K562 (cell line): ENCODE measurements around the gene RALA. TPM values are rescaled to one million over a fixed set of nuclear protein-coding genes. Genes with fewer than 3 reads are reported as not detected.

Source experiments
- ATAC-seq: fragments of 200-7000 bp; cut with Tn5 transposase; 3 replicates; pipeline ENCODE4 v1.9.1; 2020; ENCODE audit warnings: moderate library complexity
- BruUV-seq: library from RNA; stranded (reverse); fragments of 400-500 nt; replicated peaks from 2 replicates; lab custom pipeline; 2021; lab: Mats Ljungman, UMichigan
- CTCF ChIA-PET: fragments of 300-600 bp; formaldehyde crosslinking; extraction: SDS; loops from one replicate; lab custom pipeline; 2021; ENCODE audit warnings: low intra/inter-chr PET ratio; lab: Yijun Ruan, JAX
- POLR2A ChIA-PET: fragments of 300-600, 350-650 bp; sonication (Branson Sonifier 250); formaldehyde crosslinking; extraction: SDS; loops from one replicate; lab custom pipeline; 2021; ENCODE audit warnings: antibody characterized with exemption, inconsistent platforms; lab: Yijun Ruan, JAX
- DNase-seq, 4 experiments: peaks; one replicate each; pipeline versions ENCODE4 v3.0.0 to v3.0.0-alpha.2; 2011 to 2018; ENCODE audit warnings: low spot score in 3 of 4, mixed read lengths in 3 of 4; ENCODE audit errors: extremely low read depth in 1 of 4
- FAIRE-seq: peaks from 2 replicates; lab custom pipeline; 2011; peaks lifted over from hg19 to GRCh38; lab: Jason Lieb, UNC
- H2AFZ ChIP-seq: 2 replicates; pipeline ENCODE4 v1.6.0; 2011; ENCODE audit warnings: low read depth, low read length, control low read depth, inconsistent platforms
- H3K27ac ChIP-seq: fragments of 200-600 bp; 3 replicates; pipeline ENCODE4 v1.8.0; 2011; ENCODE audit warnings: low read depth, mild to moderate bottlenecking, control low read depth, inconsistent platforms, low read length, moderate library complexity, mixed read lengths; ENCODE audit errors: extremely low read depth
- H3K27me3 ChIP-seq, 2 experiments: fragments of 300-600 bp in 1 of 2; 2 replicates in 1 of 2; 3 replicates in 1 of 2; pipeline versions ENCODE4 v1.6.0 to v1.8.0; 2011; ENCODE audit warnings: inconsistent platforms in 2 of 2, low read length in 2 of 2, mild to moderate bottlenecking in 1 of 2, mixed read lengths in 1 of 2, moderate library complexity in 1 of 2; ENCODE audit not compliant: control insufficient read depth in 2 of 2, insufficient read depth in 2 of 2
- H3K36me3 ChIP-seq: fragments of 300-600 bp; 3 replicates; pipeline ENCODE4 v1.8.0; 2011; ENCODE audit warnings: mild to moderate bottlenecking, low read length, inconsistent platforms; ENCODE audit not compliant: control insufficient read depth, insufficient read depth
- H3K4me1 ChIP-seq, 2 experiments: fragments of 200-600 bp in 1 of 2; replicated peaks in 1 of 2; 2 replicates in 1 of 2; 3 replicates in 1 of 2; pipeline versions ENCODE4 v1.5.1 to v1.8.0; 2011; ENCODE audit warnings: inconsistent platforms in 2 of 2, low read length in 2 of 2, mild to moderate bottlenecking in 1 of 2, mixed read lengths in 1 of 2, moderate library complexity in 1 of 2; ENCODE audit not compliant: control insufficient read depth in 2 of 2, insufficient read depth in 2 of 2
- H3K4me2 ChIP-seq: 2 replicates; pipeline ENCODE4 v1.6.1; 2011; ENCODE audit warnings: low read length, control low read depth, inconsistent platforms, mixed read lengths; ENCODE audit not compliant: insufficient read depth
- H3K4me3 ChIP-seq: fragments of 200-600 bp; sonication (generic), shearing (Covaris generic); 2 replicates; pipeline ENCODE4 v1.5.1; 2016; ENCODE audit warnings: control low read depth, inconsistent platforms
- H3K79me2 ChIP-seq: fragments of 200-600 bp; 3 replicates; pipeline ENCODE4 v1.8.0; 2011; ENCODE audit warnings: low read length, inconsistent platforms; ENCODE audit not compliant: control insufficient read depth, insufficient read depth
- H3K9ac ChIP-seq, 2 experiments: 2 replicates each; pipeline versions ENCODE4 v1.6.0 to v1.6.1; 2011; ENCODE audit warnings: low read depth in 2 of 2, low read length in 2 of 2, control low read depth in 1 of 2, inconsistent platforms in 1 of 2, mild to moderate bottlenecking in 1 of 2, mixed read lengths in 1 of 2; ENCODE audit not compliant: insufficient read depth in 1 of 2
- H3K9me1 ChIP-seq: one replicate; pipeline ENCODE4 v1.6.0; 2011; ENCODE audit warnings: inconsistent platforms, mild to moderate bottlenecking, low read length, moderate library complexity; ENCODE audit not compliant: control insufficient read depth, insufficient read depth
- H3K9me3 ChIP-seq: replicated peaks from 2 replicates; pipeline ENCODE4 v1.5.1; 2011; ENCODE audit warnings: low read depth, low read length, inconsistent platforms; ENCODE audit not compliant: control insufficient read depth, insufficient read depth
- H4K20me1 ChIP-seq: replicated peaks from 2 replicates; pipeline ENCODE4 v1.6.1; 2011; ENCODE audit warnings: low read length, inconsistent platforms, mixed read lengths; ENCODE audit not compliant: control insufficient read depth, insufficient read depth
- EWSR1 ChIP-seq: fragments of 450-650 bp; IDR thresholded peaks from 2 replicates; pipeline ENCODE4 v1.6.1; 2018; ENCODE audit warnings: borderline replicate concordance, mild to moderate bottlenecking, low read depth, moderate library complexity; ENCODE audit not compliant: partially characterized antibody
- FOXP4 ChIP-seq: sonication (generic); formaldehyde crosslinking; IDR thresholded peaks from 2 replicates; pipeline ENCODE4 v1.8.0; 2022; ENCODE audit warnings: mild to moderate bottlenecking, missing genetic modification reagents, borderline replicate concordance
- RBM25 ChIP-seq: fragments of 200-400 bp; formaldehyde crosslinking; IDR thresholded peaks from 2 replicates; pipeline ENCODE4 v1.6.1; 2018; ENCODE audit warnings: low read length, low read depth, moderate library complexity; ENCODE audit not compliant: severe bottlenecking
- SLC30A9 ChIP-seq: fragments of 250-450 bp; sonication (Bioruptor Pico); IDR thresholded peaks from 2 replicates; pipeline ENCODE4 v1.8.0; 2022; ENCODE audit warnings: mild to moderate bottlenecking, moderate library complexity
- SMARCA5 ChIP-seq: fragments of 450-650 bp; IDR thresholded peaks from 2 replicates; pipeline ENCODE4 v1.6.1; 2016
- THRA ChIP-seq: fragments of 450-650 bp; IDR thresholded peaks from 2 replicates; pipeline ENCODE4 v1.6.1; 2017; ENCODE audit warnings: mild to moderate bottlenecking, moderate library complexity
- ZBTB9 ChIP-seq: fragments of 450-650 bp; formaldehyde crosslinking; IDR thresholded peaks from 2 replicates; pipeline ENCODE4 v1.4.0; 2020; ENCODE audit warnings: mild to moderate bottlenecking, moderate library complexity
- ZNF280B ChIP-seq: fragments of 250-450 bp; sonication (Bioruptor Pico); IDR thresholded peaks from 2 replicates; pipeline ENCODE4 v1.5.1; 2021; ENCODE audit warnings: mild to moderate bottlenecking
- WGBS: fragments of 100-300 bp; shearing (Covaris generic); methylation state at CpG from one replicate; pipeline ENCODE4 v1.1.6; 2016; ENCODE audit warnings: low coverage, mixed read lengths; ENCODE audit not compliant: insufficient coverage; ENCODE audit errors: missing lambda C conversion rate; 5-methylcytosine and 5-hydroxymethylcytosine counted together
- in situ Hi-C: fragments of 300-500 bp; cut with MboI; formaldehyde crosslinking; loops from 4 replicates; pipeline ENCODE4 v1.15.0; 2018; ENCODE audit warnings: inconsistent platforms, mixed read lengths
- intact Hi-C: fragments of 100-400 bp; cut with micrococcal nuclease; formaldehyde crosslinking; loops from 2 replicates; pipeline ENCODE4 v1.14.2; 2022
- polyA plus RNA-seq, 8 experiments: library from polyadenylated mRNA; depleted of rRNA in 4 of 8; stranded (reverse) in 5 of 8; unstranded in 3 of 8; fragments of >200 nt; fragmentation: Nextera tagmentation in 2 of 8; fragmentation: Illumina TruSeq in 1 of 8; extraction: Ambion mirVana in 2 of 8; extraction: Trizol in 1 of 8; gene quantifications; 2 replicates each; pipeline versions ENCODE4 v1.2.1 to v1.2.3, GENCODE V29; 2011 to 2014; ENCODE audit warnings: inconsistent platforms in 1 of 8, missing spikeins in 1 of 8
- total RNA-seq, 7 experiments: library from RNA; depleted of rRNA in 6 of 7; stranded (reverse); fragments of >200 nt in 6 of 7; fragmentation: Illumina TruSeq in 2 of 7; extraction: Trizol in 2 of 7; gene quantifications; 2 replicates each; pipeline versions ENCODE4 v1.2.1 to v1.2.3, GENCODE V29; 2011 to 2021; ENCODE audit warnings: low replicate concordance in 1 of 7

Gene RALA
- total and polyA plus RNA-seq, 9 of the 15 experiments (the other 6 are each of a cell fraction or from before 2014, with no cell fraction given): 7.2 to 28.0 (median 25.7) TPM

GRCh38 chr7:39633563-39634477 lies 10.4 kb downstream of the RALA start:
- BruUV-seq: no TSS peak
- Histone ChIP-seq H3K4me2 (no peak overlapping the region), H3K9ac (no peak overlapping the region), H3K4me1 (peaks cover 0 to 7% of the 10 kb centered on the region in 2 experiments; a peak in 2 of 5 replicates), H3K27ac (no peak overlapping the region), H3K27me3 (no peaks in the 10 kb centered on the region), H3K9me3 (no peaks in the 10 kb centered on the region), H4K20me1 (0 out of 2 replicates have a peak, but pooled peaks cover 3% of the 10 kb centered on the region), H3K9me1 (no peaks in the 10 kb centered on the region), H3K4me3 (no peak overlapping the region), H3K36me3 (peaks cover 22% of the 10 kb centered on the region; the same call in 2 of the 3 replicates), H2AFZ (no peak overlapping the region), H3K79me2 (peaks cover 55% of the 10 kb centered on the region)
- in situ Hi-C loops: no loop called here
- FAIRE-seq: no peak
- WGBS: 75% methylated on average over 3 of the region's 3 CpGs
- CTCF ChIA-PET: no interaction called here
- intact Hi-C loops: no loop called here
- POLR2A ChIA-PET: interaction anchor here (0.6 to 1.1 kb wide), 3 partner anchors 9 to 46 kb away, joined by 3 read pairs; no protein-coding TSS in a partner anchor
- no peak for DNase-seq
- peak; percentile 21; the same call in 1 of the 3 replicates for ATAC-seq
- TF ChIP-seq EWSR1: no peak
- no peak for TF ChIP-seq ZNF280B
- no peak for TF ChIP-seq THRA
- no peak for TF ChIP-seq FOXP4 (CRISPR knock-in tag)
- TF ChIP-seq SMARCA5: no peak
- TF ChIP-seq RBM25: no peak
- no peak for TF ChIP-seq SLC30A9 (CRISPR knock-in tag)
- no peak for TF ChIP-seq ZBTB9 (CRISPR knock-in tag)
